KMS-11 (cell line): ENCODE measurements around the gene TNNT3.

Experiments used
- H2AFZ ChIP-seq: fragments of 200-600 bp; sonication (generic); 2 replicates; pipeline ENCODE4 v1.6.1; 2016; ENCODE audit warnings: antibody characterized with exemption, mixed run types, low read depth
- H3K27ac ChIP-seq: fragments of 200-600 bp; sonication (generic); 2 replicates; pipeline ENCODE4 v1.6.1; 2016; ENCODE audit warnings: mild to moderate bottlenecking, mixed run types
- H3K27me3 ChIP-seq: fragments of 200-600 bp; sonication (generic); 2 replicates; pipeline ENCODE4 v1.6.1; 2017; ENCODE audit warnings: mild to moderate bottlenecking, low read depth, mixed run types, moderate library complexity; ENCODE audit not compliant: insufficient read depth
- H3K36me3 ChIP-seq: fragments of 200-600 bp; sonication (generic); 2 replicates; pipeline ENCODE4 v1.6.1; 2017; ENCODE audit warnings: mild to moderate bottlenecking, mixed run types; ENCODE audit not compliant: insufficient read depth
- H3K4me1 ChIP-seq: fragments of 200-600 bp; sonication (generic); 2 replicates; pipeline ENCODE4 v1.6.1; 2016; ENCODE audit warnings: mild to moderate bottlenecking, low read depth, mixed run types; ENCODE audit not compliant: poor library complexity, severe bottlenecking
- H3K4me2 ChIP-seq: fragments of 200-600 bp; sonication (generic); 2 replicates; pipeline ENCODE4 v1.7.0; 2016; ENCODE audit warnings: mild to moderate bottlenecking, mixed run types
- H3K4me3 ChIP-seq: fragments of 200-600 bp; sonication (generic); IDR thresholded peaks from 2 replicates; pipeline ENCODE4 v1.6.1; 2017; ENCODE audit warnings: low read depth, low read length, mixed read lengths; ENCODE audit not compliant: insufficient read depth
- H3K79me2 ChIP-seq: fragments of 200-600 bp; sonication (generic); 2 replicates; pipeline ENCODE4 v1.6.1; 2016; ENCODE audit warnings: low read depth, mixed run types; ENCODE audit not compliant: insufficient read depth
- H3K9ac ChIP-seq: fragments of 200-600 bp; sonication (generic); 2 replicates; pipeline ENCODE4 v1.6.1; 2016; ENCODE audit warnings: mild to moderate bottlenecking, mixed run types
- H4K20me1 ChIP-seq: fragments of 200-600 bp; sonication (generic); 2 replicates; pipeline ENCODE4 v1.6.1; 2016; ENCODE audit warnings: mild to moderate bottlenecking, mixed run types; ENCODE audit not compliant: insufficient read depth
- TF ChIP-seq, protein P1 (sequence below): fragments of 200-600 bp; sonication (generic); conservative IDR thresholded peaks from 2 replicates; pipeline ENCODE4 v1.6.1; 2017; ENCODE audit warnings: low read depth, mild to moderate bottlenecking, antibody characterized with exemption, low read length, moderate library complexity, mixed read lengths

Gene TNNT3

DNA sequence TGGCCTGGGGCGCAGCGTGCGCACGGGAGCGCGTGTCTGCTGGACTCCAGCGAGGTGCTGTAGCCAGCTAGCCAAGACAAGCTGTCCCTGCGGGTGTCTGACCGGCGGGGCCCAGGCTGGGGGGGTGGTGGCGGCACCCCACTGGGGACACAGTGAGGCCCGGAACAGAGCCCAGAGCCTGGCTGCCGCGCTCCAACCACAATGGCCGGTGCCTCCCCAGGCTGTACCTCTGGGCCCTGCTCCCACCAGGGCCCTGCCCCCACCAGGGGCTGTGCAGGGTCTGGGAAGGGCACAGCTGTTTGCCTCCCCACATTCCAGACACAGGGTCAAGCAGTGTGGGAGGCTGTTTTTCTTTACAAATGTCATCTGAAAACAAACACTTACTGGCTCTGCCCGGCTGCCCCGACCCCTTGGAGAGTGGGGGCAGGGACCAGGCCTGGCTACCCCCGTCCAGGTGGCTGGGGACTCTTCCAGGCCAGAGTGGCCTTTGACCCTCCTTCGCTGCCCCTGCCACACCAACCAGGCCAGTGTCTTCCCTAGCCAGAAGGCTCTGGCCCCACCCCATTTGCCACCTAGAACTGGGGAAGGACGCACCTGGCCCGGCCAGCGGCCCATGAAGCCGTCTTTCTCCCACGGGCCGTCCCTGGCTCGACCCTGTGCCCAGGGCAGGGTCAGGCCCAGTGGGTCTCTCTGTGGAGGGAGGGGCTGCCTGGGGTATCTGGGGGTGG is 63.5 kb downstream of the TNNT3 start:
- no peak overlapping the region for H3K4me3 ChIP-seq
- TF ChIP-seq, protein P1, sequence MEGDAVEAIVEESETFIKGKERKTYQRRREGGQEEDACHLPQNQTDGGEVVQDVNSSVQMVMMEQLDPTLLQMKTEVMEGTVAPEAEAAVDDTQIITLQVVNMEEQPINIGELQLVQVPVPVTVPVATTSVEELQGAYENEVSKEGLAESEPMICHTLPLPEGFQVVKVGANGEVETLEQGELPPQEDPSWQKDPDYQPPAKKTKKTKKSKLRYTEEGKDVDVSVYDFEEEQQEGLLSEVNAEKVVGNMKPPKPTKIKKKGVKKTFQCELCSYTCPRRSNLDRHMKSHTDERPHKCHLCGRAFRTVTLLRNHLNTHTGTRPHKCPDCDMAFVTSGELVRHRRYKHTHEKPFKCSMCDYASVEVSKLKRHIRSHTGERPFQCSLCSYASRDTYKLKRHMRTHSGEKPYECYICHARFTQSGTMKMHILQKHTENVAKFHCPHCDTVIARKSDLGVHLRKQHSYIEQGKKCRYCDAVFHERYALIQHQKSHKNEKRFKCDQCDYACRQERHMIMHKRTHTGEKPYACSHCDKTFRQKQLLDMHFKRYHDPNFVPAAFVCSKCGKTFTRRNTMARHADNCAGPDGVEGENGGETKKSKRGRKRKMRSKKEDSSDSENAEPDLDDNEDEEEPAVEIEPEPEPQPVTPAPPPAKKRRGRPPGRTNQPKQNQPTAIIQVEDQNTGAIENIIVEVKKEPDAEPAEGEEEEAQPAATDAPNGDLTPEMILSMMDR, result no peak
- H4K20me1 ChIP-seq, result no peaks in the 10 kb centered on the region
- H2AFZ ChIP-seq, result no peak overlapping the region
- no peak overlapping the region for H3K4me2 ChIP-seq
- peaks cover 2% of the 10 kb centered on the region; the same call in 1 of the 2 replicates for H3K27me3 ChIP-seq
- no peak overlapping the region for H3K9ac ChIP-seq
- H3K4me1 ChIP-seq, result no peaks in the 10 kb centered on the region
- no peaks in the 10 kb centered on the region for H3K36me3 ChIP-seq
- H3K79me2 ChIP-seq, result no peaks in the 10 kb centered on the region
- no peak overlapping the region for H3K27ac ChIP-seq

DNA sequence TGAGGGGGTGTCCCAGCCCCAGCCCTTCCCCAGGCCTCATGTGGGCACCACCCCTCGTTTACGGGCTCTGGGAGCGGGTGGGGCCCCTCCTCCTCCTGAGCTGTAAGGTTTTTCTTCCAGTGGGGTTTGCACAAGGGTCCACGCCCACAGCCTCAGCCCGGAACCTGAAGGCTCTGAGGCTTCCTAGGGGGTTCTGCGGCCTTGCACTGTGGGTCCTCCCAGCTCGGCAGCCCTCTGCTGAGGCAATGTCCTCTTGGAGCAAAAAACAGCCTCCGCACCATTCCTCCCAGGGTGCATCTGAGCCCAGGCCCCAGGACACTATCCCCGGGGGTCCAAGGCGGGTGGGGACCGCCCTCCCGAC is 64.1 kb downstream of the TNNT3 start:
- Histone ChIP-seq H3K36me3 (no peaks in the 10 kb centered on the region), H4K20me1 (no peaks in the 10 kb centered on the region), H3K27ac (no peak overlapping the region), H3K4me3 (no peak overlapping the region), H2AFZ (no peak overlapping the region), H3K4me1 (no peaks in the 10 kb centered on the region), H3K27me3 (peaks cover 2% of the 10 kb centered on the region; the same call in 1 of the 2 replicates), H3K9ac (no peak overlapping the region), H3K4me2 (no peak overlapping the region), H3K79me2 (no peaks in the 10 kb centered on the region)
- TF ChIP-seq, protein P1, result no peak

GRCh38 chr11:1987024-1987423 is 67.5 kb downstream of the TNNT3 start:
- Histone ChIP-seq H3K27ac (no peak overlapping the region), H3K27me3 (peaks cover 2% of the 10 kb centered on the region; the same call in 1 of the 2 replicates), H4K20me1 (no peaks in the 10 kb centered on the region), H3K79me2 (no peaks in the 10 kb centered on the region), H3K4me1 (no peaks in the 10 kb centered on the region), H2AFZ (no peak overlapping the region), H3K4me3 (no peak overlapping the region), H3K9ac (no peak overlapping the region), H3K36me3 (no peaks in the 10 kb centered on the region), H3K4me2 (no peak overlapping the region)
- TF ChIP-seq, protein P1, result no peak

DNA sequence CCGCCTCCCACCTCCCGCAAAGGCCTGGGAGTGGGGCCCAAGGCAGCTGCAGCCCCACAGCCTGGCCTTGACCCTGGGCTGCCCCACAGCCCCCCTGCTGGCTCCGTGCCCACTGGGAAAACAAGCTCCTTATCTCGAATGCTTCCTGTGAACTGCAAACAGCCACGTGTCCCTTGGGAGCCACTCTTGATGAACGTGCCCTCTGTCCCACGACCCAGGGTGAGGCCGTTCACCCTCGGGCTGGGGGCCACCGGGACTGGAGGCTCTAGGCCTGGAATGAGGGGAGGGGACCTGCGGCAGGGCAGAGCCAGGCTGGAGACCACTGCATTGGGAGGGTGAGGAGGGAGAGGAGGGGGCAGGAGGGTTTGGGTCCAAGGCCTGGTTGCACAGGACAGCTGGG is 68.7 kb downstream of the TNNT3 start:
- TF ChIP-seq, protein P1, result no peak
- H3K4me2 ChIP-seq, result no peak overlapping the region
- no peak overlapping the region for H2AFZ ChIP-seq
- no peak overlapping the region for H3K27ac ChIP-seq
- H3K36me3 ChIP-seq, result no peaks in the 10 kb centered on the region
- no peaks in the 10 kb centered on the region for H3K4me1 ChIP-seq
- H3K9ac ChIP-seq, result no peak overlapping the region
- no peaks in the 10 kb centered on the region for H4K20me1 ChIP-seq
- H3K27me3 ChIP-seq, result peaks cover 2% of the 10 kb centered on the region; the same call in 1 of the 2 replicates
- no peak overlapping the region for H3K4me3 ChIP-seq
- no peaks in the 10 kb centered on the region for H3K79me2 ChIP-seq
